HCT116 (cell line): ENCODE results near the gene ACOX3. TPM values are rescaled to one million over a fixed set of nuclear protein-coding genes. Genes with fewer than 3 reads are reported as not detected.

Experiments used
- ATAC-seq: fragments of 200-7000 bp; cut with Tn5 transposase; 2 replicates; pipeline ENCODE4 v1.9.1; 2020; ENCODE audit warnings: mild to moderate bottlenecking, moderate library complexity
- BruUV-seq: library from RNA; stranded (reverse); fragments of 400-500 nt; replicated peaks from 2 replicates; lab custom pipeline; 2021; lab: Mats Ljungman, UMichigan
- CTCF ChIA-PET: fragments of 300-600 bp; sonication (Branson Sonifier 250); formaldehyde crosslinking; loops from one replicate; lab custom pipeline; 2021; ENCODE audit warnings: antibody characterized with exemption; lab: Charles Lee
- POLR2A ChIA-PET: fragments of 300-600, 350-600 bp; sonication (Branson Sonifier 250); formaldehyde crosslinking; loops from one replicate; lab custom pipeline; 2021; ENCODE audit warnings: antibody characterized with exemption; lab: Charles Lee
- RAD21 ChIA-PET, 2 experiments: fragments of 300-600 bp; sonication (Branson Sonifier 250); formaldehyde crosslinking; loops; one replicate each; lab custom pipeline; 2023; ENCODE audit warnings: low total read pairs in 2 of 2; ENCODE audit not compliant: uncharacterized antibody in 2 of 2, unreplicated experiment in 2 of 2, low non-redundant PET in 1 of 2; lab: Charles Lee
- DNase-seq: peaks from one replicate; pipeline ENCODE4 v3.0.0-alpha.2; 2010; ENCODE audit warnings: low read depth, low spot score
- H2AFZ ChIP-seq: fragments of 200-600 bp; shearing (Covaris generic), sonication (generic); 2 replicates; pipeline ENCODE4 v1.6.1; 2017; ENCODE audit warnings: low read depth, mixed run types, mixed read lengths, antibody characterized with exemption, low read length; ENCODE audit not compliant: poor library complexity, severe bottlenecking
- H3K27ac ChIP-seq: 2 replicates; pipeline ENCODE4 v1.5.1; 2012; ENCODE audit warnings: low read depth, low read length
- H3K27me3 ChIP-seq: fragments of 200-600 bp; sonication (generic); 2 replicates; pipeline ENCODE4 v1.6.1; 2016; ENCODE audit warnings: mixed run types, low read length, mixed read lengths; ENCODE audit not compliant: insufficient read depth
- H3K36me3 ChIP-seq, 2 experiments: fragments of 200-500 bp in 1 of 2; fragments of 200-600 bp in 1 of 2; sonication (Bioruptor generic) in 1 of 2; sonication (generic) in 1 of 2; 2 replicates each; pipeline versions ENCODE4 v1.5.1 to v1.6.1; 2014 to 2016; ENCODE audit warnings: low read length in 2 of 2, inconsistent platforms in 1 of 2, mixed read lengths in 1 of 2, mixed run types in 1 of 2; ENCODE audit not compliant: insufficient read depth in 2 of 2, control insufficient read depth in 1 of 2
- H3K4me1 ChIP-seq, 2 experiments: fragments of 200-600 bp in 1 of 2; sonication (generic) in 1 of 2; 2 replicates each; pipeline versions ENCODE4 v1.5.1 to v1.6.1; 2012 to 2017; ENCODE audit warnings: low read length in 2 of 2, inconsistent platforms in 1 of 2, mild to moderate bottlenecking in 1 of 2, mixed read lengths in 1 of 2, mixed run types in 1 of 2, moderate library complexity in 1 of 2; ENCODE audit not compliant: insufficient read depth in 2 of 2, control insufficient read depth in 1 of 2
- H3K4me2 ChIP-seq: fragments of 200-600 bp; sonication (generic); 2 replicates; pipeline ENCODE4 v1.6.1; 2017; ENCODE audit warnings: mixed run types, low read length, mixed read lengths
- H3K4me3 ChIP-seq, 2 experiments: fragments of 200-600 bp in 1 of 2; sonication (generic) in 1 of 2; replicated peaks in 1 of 2; 2 replicates each; pipeline ENCODE4 v1.5.1; 2011 to 2016; ENCODE audit warnings: low read length in 2 of 2, control low read depth in 1 of 2, low read depth in 1 of 2, mild to moderate bottlenecking in 1 of 2, mixed read lengths in 1 of 2, mixed run types in 1 of 2
- H3K79me2 ChIP-seq: fragments of 200-600 bp; sonication (generic); 2 replicates; pipeline ENCODE4 v1.6.1; 2017; ENCODE audit warnings: mild to moderate bottlenecking, mixed run types, low read length, moderate library complexity, mixed read lengths; ENCODE audit not compliant: insufficient read depth
- H3K9ac ChIP-seq: fragments of 200-600 bp; sonication (generic); 2 replicates; pipeline ENCODE4 v1.6.1; 2016; ENCODE audit warnings: low read length, mixed read lengths
- H3K9me2 ChIP-seq: fragments of 200-600 bp; sonication (generic), shearing (Covaris generic); 2 replicates; pipeline ENCODE4 v1.6.1; 2017; ENCODE audit warnings: mixed run types, mild to moderate bottlenecking, moderate library complexity; ENCODE audit not compliant: insufficient read depth
- H3K9me3 ChIP-seq, 2 experiments: fragments of 200-500 bp in 1 of 2; fragments of 200-600 bp in 1 of 2; sonication (Bioruptor generic) in 1 of 2; sonication (generic) in 1 of 2; 2 replicates each; pipeline ENCODE4 v1.6.1; 2014 to 2017; ENCODE audit warnings: low read length in 2 of 2, mixed read lengths in 2 of 2, inconsistent platforms in 1 of 2, low read depth in 1 of 2, mild to moderate bottlenecking in 1 of 2, mixed run types in 1 of 2, moderate library complexity in 1 of 2; ENCODE audit not compliant: control insufficient read depth in 1 of 2, insufficient read depth in 1 of 2
- H4K20me1 ChIP-seq: fragments of 200-600 bp; sonication (generic), shearing (Covaris generic); 2 replicates; pipeline ENCODE4 v1.6.1; 2017; ENCODE audit warnings: mixed run types, mild to moderate bottlenecking, moderate library complexity; ENCODE audit not compliant: insufficient read depth
- JUND ChIP-seq: IDR thresholded peaks from 2 replicates; pipeline ENCODE4 v1.6.1; 2012
- POLR2A ChIP-seq: IDR thresholded peaks from 2 replicates; pipeline ENCODE4 v1.7.0; 2011; ENCODE audit warnings: borderline replicate concordance; ENCODE audit not compliant: insufficient read depth, insufficient read length; ENCODE audit errors: extremely low read depth
- SP1 ChIP-seq: IDR thresholded peaks from 2 replicates; pipeline ENCODE4 v1.6.1; 2012; ENCODE audit warnings: low read depth
- SRF ChIP-seq: IDR thresholded peaks from 2 replicates; pipeline ENCODE4 v1.6.1; 2012; ENCODE audit warnings: low read depth
- ZFX ChIP-seq: fragments of 450-650 bp; IDR thresholded peaks from 2 replicates; pipeline ENCODE4 v1.6.1; 2017
- intact Hi-C: fragments of 100-400 bp; cut with micrococcal nuclease; formaldehyde crosslinking; loops from 2 replicates; pipeline ENCODE4 v1.10.0; 2022
- total RNA-seq: library from RNA; stranded (reverse); gene quantifications from one replicate; pipeline ENCODE4 v1.2.1, GENCODE V29; 2021; ENCODE audit not compliant: unreplicated experiment

The ACOX3 gene
- total RNA-seq, 1 experiment from 2014 or later: 16.9 TPM

- H4K20me1 ChIP-seq: no peaks in the 10 kb centered on the region
- ChIA-PET RAD21 (interaction anchor here in 1 of 2 experiments (2.4 kb wide), 1 partner anchor 135 kb away, joined by 7 read pairs; no protein-coding TSS in a partner anchor), POLR2A (no interaction called here), CTCF (interaction anchor here (1.2 to 3.5 kb wide), 3 partner anchors 9 to 225 kb away, joined by 4 to 34 read pairs (median 8); no protein-coding TSS in a partner anchor)
- no peak overlapping the region for H3K4me2 ChIP-seq
- no peaks in the 10 kb centered on the region; a peak in 1 of 4 replicates for H3K36me3 ChIP-seq
- no TSS peak for BruUV-seq
- H3K79me2 ChIP-seq: no peaks in the 10 kb centered on the region
- intact Hi-C loops: loop anchor here (2.0 kb wide), 1 partner anchor 225 kb away; no protein-coding TSS in a partner anchor
- H3K27me3 ChIP-seq: no peaks in the 10 kb centered on the region
- H3K4me1 ChIP-seq: no peaks in the 10 kb centered on the region
- no peak for DNase-seq
- no peak overlapping the region for H3K4me3 ChIP-seq
- no peaks in the 10 kb centered on the region for H3K9me3 ChIP-seq
- no peak for TF ChIP-seq ZFX
- TF ChIP-seq POLR2A: no peak
- no peak overlapping the region for H2AFZ ChIP-seq
- no peak for ATAC-seq
- H3K9ac ChIP-seq: no peak overlapping the region
- H3K9me2 ChIP-seq: no peaks in the 10 kb centered on the region
- no peak overlapping the region for H3K27ac ChIP-seq
These were observed 38.9 kb downstream of the ACOX3 start for GRCh38 chr4:8401665-8402064.

GRCh38 chr4:8400632-8401325 lies 39.7 kb downstream of the ACOX3 start:
- no TSS peak for BruUV-seq
- DNase-seq (no peak), ATAC-seq (peak; percentile 49; the same call in 1 of the 2 replicates)
- H3K79me2 ChIP-seq: no peaks in the 10 kb centered on the region
- no peaks in the 10 kb centered on the region for H3K9me2 ChIP-seq
- no peaks in the 10 kb centered on the region for H3K4me1 ChIP-seq
- no peaks in the 10 kb centered on the region for H3K27me3 ChIP-seq
- H3K4me2 ChIP-seq: no peak overlapping the region
- no peak overlapping the region for H3K4me3 ChIP-seq
- H3K9me3 ChIP-seq: no peaks in the 10 kb centered on the region
- ChIA-PET RAD21 (interaction anchor here in 1 of 2 experiments (1.0 kb wide), 1 partner anchor 134 kb away, joined by 3 read pairs; no protein-coding TSS in a partner anchor), POLR2A (no interaction called here), CTCF (interaction anchor here (1.2 to 3.5 kb wide), 2 partner anchors 133 to 224 kb away, joined by 4 to 34 read pairs; no protein-coding TSS in a partner anchor)
- H2AFZ ChIP-seq: no peak overlapping the region
- no peaks in the 10 kb centered on the region; a peak in 1 of 4 replicates for H3K36me3 ChIP-seq
- no peaks in the 10 kb centered on the region for H4K20me1 ChIP-seq
- no peak overlapping the region for H3K27ac ChIP-seq
- no peak overlapping the region for H3K9ac ChIP-seq
- no peak for TF ChIP-seq ZFX
- no peak for TF ChIP-seq SP1
- no peak for TF ChIP-seq SRF
- TF ChIP-seq JUND: no peak
- intact Hi-C loops: no loop called here
